Mesothelial cell of epicardium (in vitro differentiated cells): ENCODE results near the gene ETS2. TPM values are rescaled to one million over a fixed set of nuclear protein-coding genes. Genes with fewer than 3 reads are reported as not detected.

Experiments used
- DNase-seq, 2 experiments: peaks; one replicate each; pipeline ENCODE4 v3.0.0; 2021; ENCODE audit warnings: low spot score in 2 of 2; ENCODE audit not compliant: unreplicated experiment in 2 of 2
- H3K27ac Mint-ChIP-seq: 2 replicates; pipeline ENCODE4 v1.8.0; 2021; ENCODE audit warnings: mixed read lengths
- H3K27me3 Mint-ChIP-seq: 2 replicates; pipeline ENCODE4 v1.8.0; 2021; ENCODE audit warnings: low read depth, mixed read lengths
- H3K36me3 Mint-ChIP-seq: 2 replicates; pipeline ENCODE4 v1.8.0; 2021; ENCODE audit warnings: mixed read lengths
- H3K4me1 Mint-ChIP-seq: 2 replicates; pipeline ENCODE4 v1.8.0; 2021; ENCODE audit warnings: mixed read lengths
- H3K4me3 Mint-ChIP-seq: 2 replicates; pipeline ENCODE4 v1.8.0; 2021; ENCODE audit warnings: mild to moderate bottlenecking, moderate library complexity, mixed read lengths
- H3K9me3 Mint-ChIP-seq: 2 replicates; pipeline ENCODE4 v1.8.0; 2021; ENCODE audit warnings: mixed read lengths
- CTCF ChIP-seq: fragments of 200-600 bp; sonication (generic); IDR thresholded peaks from one replicate; pipeline ENCODE4 v1.5.0; 2021; ENCODE audit warnings: antibody characterized with exemption; ENCODE audit not compliant: unreplicated experiment
- total RNA-seq: library from RNA; stranded (reverse); gene quantifications from 3 replicates; pipeline ENCODE4 v1.2.1, GENCODE V29; 2021

Gene ETS2
- total RNA-seq, 1 donor from 2014 or later = 30.5 TPM

GRCh38 chr21:38832664-38833063, 26.9 kb downstream of the ETS2 start:
- Mint-ChIP-seq H3K27me3 (no peaks in the 10 kb centered on the region), H3K4me3 (no peak overlapping the region), H3K27ac (no peak overlapping the region), H3K4me1 (no peaks in the 10 kb centered on the region), H3K9me3 (peaks cover under 1% of the 10 kb centered on the region), H3K36me3 (no peaks in the 10 kb centered on the region)
- DNase-seq = no peak
- TF ChIP-seq CTCF = no peak

- DNase-seq = no peak
- no peak overlapping the region for H3K4me3 Mint-ChIP-seq
- no peaks in the 10 kb centered on the region for H3K9me3 Mint-ChIP-seq
These were observed 27.4 kb downstream of the ETS2 start for GRCh38 chr21:38833117-38833516.

GRCh38 chr21:38834725-38835124, 29.0 kb downstream of the ETS2 start:
- no peak overlapping the region for H3K4me3 Mint-ChIP-seq
- H3K27me3 Mint-ChIP-seq = no peaks in the 10 kb centered on the region

More at GRCh38 chr21:38833117-38833516, 27.4 kb downstream of the ETS2 start:
- Mint-ChIP-seq H3K4me1 (no peaks in the 10 kb centered on the region), H3K27ac (no peak overlapping the region), H3K36me3 (no peaks in the 10 kb centered on the region), H3K27me3 (no peaks in the 10 kb centered on the region)
- no peak for TF ChIP-seq CTCF

GRCh38 chr21:38837806-38838461, 32.2 kb downstream of the ETS2 start:
- Mint-ChIP-seq H3K27me3 (no peaks in the 10 kb centered on the region), H3K4me1 (no peaks in the 10 kb centered on the region), H3K36me3 (no peaks in the 10 kb centered on the region), H3K9me3 (no peaks in the 10 kb centered on the region), H3K27ac (no peak overlapping the region), H3K4me3 (no peak overlapping the region)
- TF ChIP-seq CTCF = no peak
- no peak for DNase-seq

More at GRCh38 chr21:38834725-38835124, 29.0 kb downstream of the ETS2 start:
- DNase-seq = no peak
- no peak for TF ChIP-seq CTCF
- no peaks in the 10 kb centered on the region for H3K4me1 Mint-ChIP-seq
- H3K9me3 Mint-ChIP-seq = no peaks in the 10 kb centered on the region
- H3K27ac Mint-ChIP-seq = no peak overlapping the region
- H3K36me3 Mint-ChIP-seq = no peaks in the 10 kb centered on the region

- Mint-ChIP-seq H3K36me3 (no peaks in the 10 kb centered on the region), H3K27ac (no peak overlapping the region)
These were observed 33.0 kb downstream of the ETS2 start for GRCh38 chr21:38838598-38839327.

More at GRCh38 chr21:38838598-38839327, 33.0 kb downstream of the ETS2 start:
- Mint-ChIP-seq H3K4me1 (no peaks in the 10 kb centered on the region), H3K27me3 (no peaks in the 10 kb centered on the region), H3K4me3 (no peak overlapping the region), H3K9me3 (no peaks in the 10 kb centered on the region)
- no peak for TF ChIP-seq CTCF
- no peak for DNase-seq
